Iris pigment epithelial cell (primary cell): ENCODE measurements around the gene GTF2H3.
"Not testable (repeated sequence)": the region's sequence is repeated elsewhere in the genome, so short reads cannot be mapped to it uniquely, and the experiment has no call there.

Experiments used
- DNase-seq: peaks from one replicate; pipeline ENCODE4 v3.0.0-alpha.2; 2011; ENCODE audit warnings: low read depth

Gene GTF2H3

DNA sequence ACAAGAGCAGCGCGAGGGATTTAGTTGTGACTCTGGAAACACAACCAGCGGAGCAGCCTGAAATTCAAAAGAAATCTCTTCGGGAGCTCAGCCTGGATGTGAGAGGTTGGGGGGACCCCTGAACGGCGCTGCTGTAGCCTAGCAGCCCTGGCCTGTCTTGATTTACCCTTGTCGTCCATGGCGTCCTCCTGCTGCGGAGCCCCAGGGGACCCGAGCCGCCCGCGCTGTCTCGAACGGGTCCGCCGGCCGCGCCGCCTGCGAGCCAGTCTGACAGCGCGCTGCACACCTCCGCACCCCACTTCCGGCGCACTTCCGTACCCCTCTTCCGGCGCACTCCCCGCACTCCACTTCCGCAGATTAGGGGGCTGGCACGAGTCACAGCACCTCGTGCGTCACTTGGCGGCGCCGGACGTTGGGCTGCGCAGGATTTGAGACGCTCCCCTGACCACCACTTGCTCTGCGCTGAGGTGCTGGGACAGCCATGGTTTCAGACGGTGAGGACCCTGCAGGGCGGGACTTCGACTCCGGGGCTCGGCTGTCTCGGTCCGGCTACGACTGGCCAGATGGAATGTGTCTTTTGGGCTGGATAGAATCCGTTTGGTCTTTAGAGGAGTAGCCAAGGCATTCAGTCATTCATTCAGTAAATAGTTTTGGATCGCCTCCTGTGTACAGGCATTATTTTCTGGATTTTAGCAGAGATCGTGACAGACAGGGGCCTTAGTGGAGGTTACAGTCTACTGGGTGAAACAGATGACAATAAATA, at the start of gene GTF2H3, which contains the start of gene EIF2B1:
Gene GTF2H3 (plus strand): TSS at position 451 of the 763 bp plus-strand sequence. CDS start 31 bp downstream, at position 482.
Gene EIF2B1 (minus strand): TSS at position 308 of the 763 bp plus-strand sequence. CDS start 129 bp downstream, at position 179.
- peak; percentile 98 for DNase-seq

DNA sequence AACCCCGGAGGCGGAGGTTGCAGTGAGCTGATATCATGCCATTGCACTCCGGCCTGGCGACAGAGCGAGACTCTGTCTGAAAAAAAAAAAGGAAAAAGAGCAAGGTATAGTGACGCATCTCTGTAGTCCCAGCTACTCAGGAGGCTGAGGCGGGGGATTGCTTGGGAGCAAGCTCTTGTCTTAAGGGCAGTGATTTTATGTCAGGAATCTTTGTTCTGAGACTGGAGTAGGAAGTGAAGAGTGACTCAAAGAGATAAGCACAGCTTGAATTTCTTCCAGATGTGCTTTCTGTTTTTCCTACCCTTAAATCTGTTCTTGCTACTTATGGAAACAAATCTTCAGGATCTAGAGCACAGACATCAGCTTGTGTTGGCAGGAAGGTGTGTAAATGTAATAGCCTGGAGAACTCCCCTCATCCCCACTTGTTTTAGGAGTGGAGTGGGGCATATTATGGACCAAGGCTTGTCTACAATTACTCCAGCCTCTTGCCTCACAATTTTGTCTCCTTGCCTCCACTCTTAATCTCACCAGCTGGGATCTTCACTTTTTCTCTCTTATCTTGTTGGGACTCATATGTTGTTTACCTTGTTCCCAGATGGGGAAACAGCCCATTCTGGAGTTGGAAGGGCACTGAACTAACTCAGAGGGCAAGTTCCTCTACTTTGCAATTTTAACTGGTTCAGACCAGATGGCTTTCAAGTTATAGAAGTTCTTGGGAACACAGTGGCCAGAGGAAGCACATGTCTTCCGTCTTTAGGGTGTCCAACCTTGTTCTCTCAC, 41.7 kb upstream of the GTF2H3 start:
- DNase-seq, result peak; percentile 85

DNA sequence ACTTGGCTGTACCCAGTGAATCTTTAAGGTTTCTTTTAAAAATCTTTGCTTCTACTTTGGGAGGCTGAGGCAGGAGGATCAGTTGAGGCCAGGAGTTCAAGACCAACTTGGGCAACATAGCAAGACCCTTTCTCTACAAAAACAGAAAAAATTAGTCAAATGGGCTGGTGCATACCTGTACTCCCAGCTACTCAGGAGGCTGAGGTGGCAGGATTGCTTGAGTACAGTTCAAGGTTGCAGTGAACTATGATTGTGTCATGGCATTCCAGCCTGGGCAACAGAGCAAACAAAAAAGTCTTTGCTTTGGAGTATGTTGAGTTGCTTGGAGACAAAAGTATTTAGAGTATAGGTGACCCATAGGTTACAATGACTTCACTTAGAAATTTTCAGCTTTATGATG, 37.9 kb upstream of the GTF2H3 start:
- DNase-seq, result peak; percentile 21

DNA sequence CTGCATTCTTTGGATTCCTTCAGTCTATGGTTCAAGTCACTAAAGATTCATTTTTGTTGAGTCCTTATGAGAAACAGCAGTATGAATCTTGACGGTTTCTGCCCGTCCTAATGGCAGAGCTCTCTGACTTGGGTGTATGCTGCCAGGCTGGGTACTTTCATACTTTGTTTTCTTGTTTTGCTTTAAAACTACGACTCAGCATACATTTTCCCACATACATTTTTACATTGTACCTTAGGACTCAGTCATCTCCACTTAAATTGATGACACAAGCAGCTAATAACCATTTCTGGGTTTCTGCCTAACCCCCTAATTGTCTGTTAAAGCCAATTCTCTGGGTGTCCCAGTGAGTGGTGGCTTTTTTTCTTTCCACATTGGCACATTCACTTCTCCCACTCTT, 36.5 kb upstream of the GTF2H3 start:
- DNase-seq, result no peak

DNA sequence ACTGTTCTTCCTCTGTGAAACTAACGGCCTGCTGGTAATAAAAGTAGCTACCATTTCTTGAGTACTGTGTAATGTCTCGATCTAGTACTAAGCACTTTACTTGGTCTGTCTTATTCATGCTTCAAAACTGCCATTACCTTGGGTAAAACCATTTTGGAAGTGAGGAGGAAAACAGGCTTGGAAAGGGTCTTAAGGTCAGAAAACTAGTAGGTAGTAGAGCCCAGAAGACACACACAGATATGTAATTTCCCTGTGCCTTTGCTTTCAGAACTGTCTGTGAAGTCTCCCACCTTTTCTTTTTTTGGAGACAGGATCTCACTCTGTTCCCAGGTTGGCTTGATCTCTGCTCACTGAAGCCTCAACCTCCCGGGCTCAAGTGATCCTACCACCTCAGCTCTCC, 35.1 kb upstream of the GTF2H3 start:
- DNase-seq, result no peak

DNA sequence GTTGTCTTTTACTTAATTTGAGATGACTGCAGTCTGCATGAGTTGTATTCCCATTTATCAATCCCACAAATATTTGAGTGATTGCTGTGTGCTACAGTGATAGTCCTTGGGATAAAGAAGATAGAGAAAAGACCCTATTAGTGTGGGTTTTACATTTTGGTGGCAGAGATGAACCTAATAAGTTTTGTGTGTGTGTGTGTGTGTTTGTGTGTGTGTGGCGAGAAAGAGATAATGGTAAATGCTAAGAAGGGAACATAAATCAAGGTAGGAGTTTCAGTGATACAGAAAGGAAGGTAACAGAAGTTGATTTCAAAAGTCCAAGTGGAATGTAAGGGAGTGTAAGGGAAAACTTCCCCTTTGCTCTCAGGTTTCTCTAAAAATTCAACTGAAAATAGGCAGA, 34.3 kb upstream of the GTF2H3 start:
- no peak for DNase-seq

DNA sequence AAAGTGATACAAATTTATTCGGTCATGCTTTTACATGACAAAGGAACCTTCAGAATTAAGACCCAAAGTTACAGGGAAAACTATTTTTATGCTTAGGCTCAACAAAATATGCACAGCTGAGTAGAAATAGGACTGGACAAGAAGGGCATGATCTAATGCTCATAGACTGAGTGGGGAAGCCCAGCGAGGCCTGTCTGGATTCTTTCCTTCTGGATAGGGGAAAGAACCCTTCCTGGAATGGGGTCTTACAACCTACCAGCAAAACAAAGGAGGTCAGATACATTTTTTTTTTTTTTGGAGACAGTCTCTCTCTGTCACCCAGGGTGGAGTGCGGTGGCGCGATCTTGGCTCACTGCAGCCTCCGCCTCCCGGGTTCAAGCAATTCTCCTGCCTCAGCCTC, 33.9 kb upstream of the GTF2H3 start:
- DNase-seq, result no peak

DNA sequence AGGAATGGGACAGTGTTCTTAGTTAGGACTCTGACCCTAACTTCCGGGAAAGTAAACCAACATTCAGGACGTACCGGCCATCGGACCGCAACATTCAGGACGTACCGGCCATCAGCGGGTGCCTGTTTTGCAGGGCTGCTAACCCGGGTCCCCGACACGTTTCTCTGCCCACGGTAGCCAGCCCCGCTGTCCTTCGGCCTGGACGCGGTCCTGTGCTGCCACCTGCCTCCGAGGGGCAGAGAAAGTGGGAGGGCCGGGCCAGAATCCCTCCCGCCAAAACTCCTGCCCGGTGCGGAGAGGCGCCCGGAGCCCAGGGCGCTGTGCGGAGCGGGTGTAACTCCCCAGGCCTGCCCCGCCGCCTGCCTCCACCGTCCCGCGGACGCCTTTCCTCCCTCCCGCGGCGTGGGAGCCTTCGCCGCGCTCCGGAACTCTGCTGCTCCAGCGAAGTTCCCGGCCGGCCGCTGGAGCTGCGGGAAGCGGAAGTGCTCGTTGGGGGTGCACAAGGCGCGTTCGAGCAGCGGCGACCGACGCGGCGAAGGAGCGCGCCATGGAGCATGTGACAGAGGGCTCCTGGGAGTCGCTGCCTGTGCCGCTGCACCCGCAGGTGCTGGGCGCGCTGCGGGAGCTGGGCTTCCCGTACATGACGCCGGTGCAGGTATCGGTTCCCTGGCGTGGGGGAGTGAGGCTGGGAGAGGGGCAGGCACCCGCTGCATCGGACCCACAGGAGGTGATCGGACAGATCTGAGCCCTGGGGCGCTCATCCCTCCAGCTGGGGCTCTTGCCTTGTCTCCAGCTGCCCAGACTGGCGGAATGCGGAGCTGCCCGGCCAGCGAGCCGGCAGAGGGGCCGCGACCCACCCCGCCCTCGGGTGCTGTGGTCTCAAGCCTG, 31.8 kb upstream of the GTF2H3 start, which contains the start of gene DDX55:
Gene DDX55 (plus strand): TSS at position 498 of the 888 bp plus-strand sequence. CDS start 50 bp downstream, at position 548.
- peak; percentile 86 for DNase-seq

DNA sequence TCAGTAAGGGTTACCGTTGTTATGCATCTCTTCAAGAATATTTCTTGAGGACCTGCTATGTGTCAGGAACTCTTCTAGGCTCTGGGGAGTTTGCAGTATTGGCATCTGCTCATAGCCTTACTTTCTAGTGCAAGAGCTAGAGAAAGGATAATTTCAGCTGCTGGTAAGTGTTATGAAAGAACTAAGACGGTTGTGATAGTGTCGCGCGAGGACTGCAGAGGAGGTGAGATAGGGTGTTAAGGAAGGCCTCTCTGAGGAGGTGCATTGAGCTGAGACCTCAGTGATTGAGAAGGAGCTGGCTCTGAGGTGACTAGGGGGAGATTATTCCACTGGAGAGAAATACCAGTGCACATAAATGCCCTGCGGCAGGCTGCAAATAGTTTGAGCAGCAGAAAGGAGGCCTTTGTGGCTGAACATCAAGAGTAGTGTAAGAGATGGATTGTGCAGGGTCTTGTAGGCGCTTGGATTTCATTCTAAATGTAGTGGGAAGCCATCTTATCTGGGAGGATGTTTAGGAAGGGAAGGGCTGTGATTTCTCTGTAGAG, 30.9 kb upstream of the GTF2H3 start:
- peak; percentile 52 for DNase-seq

DNA sequence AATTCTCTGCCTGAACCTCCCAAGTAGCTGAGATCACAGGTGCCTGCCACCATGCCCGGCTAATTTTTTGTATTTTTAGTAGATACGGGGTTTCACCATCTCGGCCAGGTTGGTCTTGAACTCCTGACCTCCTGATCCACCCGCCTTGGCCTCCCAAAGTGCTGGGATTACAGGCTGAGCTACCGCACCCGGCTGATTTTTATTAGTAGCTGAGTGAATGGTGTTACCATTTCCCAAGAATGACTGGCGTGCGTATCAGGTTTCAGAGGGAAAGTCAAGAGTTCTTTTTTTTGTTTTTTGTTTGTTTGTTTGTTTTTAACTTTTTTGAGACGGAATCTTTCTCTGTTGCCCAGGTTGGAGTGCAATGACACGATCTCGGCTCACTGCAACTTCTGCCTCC, 30.1 kb upstream of the GTF2H3 start:
- DNase-seq, result not testable (repeated sequence)

DNA sequence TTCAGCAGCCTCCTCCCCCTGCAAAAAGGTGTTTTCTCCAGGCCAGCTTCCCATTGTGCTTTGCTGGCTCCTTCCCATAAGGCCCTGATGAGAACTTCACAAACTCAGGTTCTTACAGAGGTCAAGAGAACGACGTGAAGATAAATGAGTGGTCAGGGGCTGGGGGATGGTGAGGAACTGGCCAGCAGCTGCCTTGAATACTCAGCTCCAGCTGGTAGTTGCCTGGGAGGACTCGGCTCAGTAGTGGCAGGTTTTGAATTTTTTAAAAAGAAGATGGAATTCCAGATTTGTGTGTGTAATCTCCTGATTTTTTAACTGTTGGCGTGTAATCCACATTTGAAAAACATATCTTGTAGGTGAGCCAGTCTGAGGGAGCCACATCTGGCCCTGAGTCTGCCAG, 25.9 kb upstream of the GTF2H3 start:
- DNase-seq, result no peak

DNA sequence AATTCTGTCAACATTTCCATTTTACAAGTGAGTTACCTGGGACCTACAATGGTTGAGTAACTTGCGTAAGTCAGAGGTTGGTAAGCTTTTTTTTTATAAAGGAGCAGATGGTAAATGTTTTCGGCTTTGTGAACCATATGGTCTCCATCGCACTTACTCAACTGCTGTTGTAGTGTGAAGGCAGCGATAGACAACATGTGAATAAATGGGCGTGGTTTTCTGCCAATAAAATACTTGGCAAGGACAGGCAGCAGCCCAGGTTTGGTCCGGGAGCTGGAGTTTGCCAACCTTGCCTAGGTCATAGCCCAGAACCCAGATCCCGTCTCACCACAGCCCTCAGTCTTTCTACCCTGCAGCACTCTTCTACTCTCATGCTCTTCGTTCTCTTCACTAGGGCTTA, 25.4 kb upstream of the GTF2H3 start:
- no peak for DNase-seq

DNA sequence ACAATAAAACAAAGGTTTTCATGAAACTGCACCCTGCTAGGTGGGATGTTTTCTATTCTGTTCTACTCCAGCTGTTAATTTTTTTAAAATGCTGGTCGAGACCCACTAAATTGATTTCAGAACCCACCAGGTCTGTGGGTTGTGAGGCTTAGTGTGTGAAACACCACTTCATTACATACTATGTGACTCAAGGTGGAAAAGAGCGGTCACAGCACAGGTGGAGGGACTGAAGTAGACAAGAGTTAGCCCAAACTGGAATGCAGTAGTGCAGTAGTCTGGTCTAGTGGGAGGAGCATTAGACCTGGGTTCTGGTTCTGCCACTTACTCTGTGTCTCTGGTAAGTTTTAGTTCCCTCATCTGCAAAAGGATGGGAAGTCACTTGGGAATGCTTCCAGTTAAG, 19.5 kb upstream of the GTF2H3 start:
- no peak for DNase-seq

DNA sequence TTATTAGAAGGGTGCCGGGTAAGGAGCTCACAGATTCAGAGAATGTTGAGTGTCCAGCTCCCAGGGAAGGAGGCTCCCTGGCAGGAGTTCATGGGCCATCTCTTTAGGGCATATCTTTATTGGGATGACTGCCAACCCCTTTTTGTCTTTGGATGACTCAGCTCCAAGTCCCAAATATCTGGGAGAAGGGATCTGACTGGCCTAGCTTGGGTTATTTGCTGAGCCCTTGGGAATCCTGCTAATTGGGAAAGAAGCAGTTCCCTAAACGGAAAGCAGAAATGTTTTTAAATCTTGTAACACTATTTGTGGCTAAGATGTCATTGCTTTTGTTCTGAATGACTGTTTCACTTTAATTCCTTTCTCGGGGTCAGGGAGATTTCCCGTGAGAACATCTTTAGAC, 19.1 kb upstream of the GTF2H3 start:
- peak; percentile 6 for DNase-seq

DNA sequence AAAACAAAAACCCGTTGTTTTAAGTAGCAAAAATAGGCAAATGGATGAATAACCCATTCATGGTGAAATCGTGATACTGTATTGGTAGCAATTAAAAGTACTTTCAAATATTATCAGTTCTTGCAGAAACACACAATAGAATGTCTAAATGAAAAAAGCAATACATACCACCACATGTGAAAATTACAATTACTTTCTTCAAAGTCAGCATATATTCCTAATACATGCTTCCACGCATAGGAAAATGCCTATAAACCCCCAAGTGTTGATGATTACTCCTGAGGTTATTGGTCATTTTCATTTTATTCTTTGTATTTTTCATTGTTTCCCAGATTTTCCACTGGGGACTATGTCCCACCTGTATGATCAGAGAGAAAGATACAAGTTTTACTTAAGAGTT, 16.5 kb upstream of the GTF2H3 start:
- no peak for DNase-seq

DNA sequence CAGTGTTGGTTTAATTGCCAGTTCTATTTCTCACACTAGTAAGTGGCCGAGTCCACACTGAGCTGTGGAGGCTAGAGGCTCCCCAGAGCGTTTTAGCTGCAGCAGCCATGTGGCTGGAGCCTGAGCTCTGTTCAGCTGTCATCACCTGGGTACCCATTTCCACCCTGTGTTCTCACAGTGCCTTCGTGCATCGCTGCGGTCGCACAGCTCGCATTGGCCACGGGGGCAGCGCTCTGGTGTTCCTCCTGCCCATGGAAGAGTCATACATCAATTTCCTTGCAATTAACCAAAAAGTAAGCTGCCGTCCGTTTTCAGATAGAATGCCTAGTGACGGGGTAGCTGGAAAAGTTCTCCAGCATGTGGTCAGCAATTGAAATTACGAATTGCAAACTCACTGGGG, 16.0 kb upstream of the GTF2H3 start:
- no peak for DNase-seq

DNA sequence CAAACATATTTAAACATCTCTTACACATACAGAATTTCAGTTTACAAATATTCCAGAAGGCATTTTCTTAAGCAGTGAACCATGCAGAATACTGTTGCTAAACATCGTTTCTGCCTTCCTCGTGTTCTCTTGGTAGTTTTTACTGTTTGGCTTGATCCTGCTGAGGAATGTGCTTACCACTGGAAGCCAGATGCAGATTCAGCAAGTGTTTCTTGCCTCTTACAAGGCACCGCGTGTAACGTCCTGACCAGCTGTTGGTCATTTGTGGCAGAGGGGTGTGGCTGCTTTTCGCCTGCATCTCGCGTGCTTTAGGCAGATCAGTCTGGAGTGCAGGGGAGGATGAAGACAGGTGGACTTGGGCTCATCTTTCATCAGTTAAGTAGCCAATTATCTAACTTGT, 12.5 kb upstream of the GTF2H3 start:
- DNase-seq, result no peak

DNA sequence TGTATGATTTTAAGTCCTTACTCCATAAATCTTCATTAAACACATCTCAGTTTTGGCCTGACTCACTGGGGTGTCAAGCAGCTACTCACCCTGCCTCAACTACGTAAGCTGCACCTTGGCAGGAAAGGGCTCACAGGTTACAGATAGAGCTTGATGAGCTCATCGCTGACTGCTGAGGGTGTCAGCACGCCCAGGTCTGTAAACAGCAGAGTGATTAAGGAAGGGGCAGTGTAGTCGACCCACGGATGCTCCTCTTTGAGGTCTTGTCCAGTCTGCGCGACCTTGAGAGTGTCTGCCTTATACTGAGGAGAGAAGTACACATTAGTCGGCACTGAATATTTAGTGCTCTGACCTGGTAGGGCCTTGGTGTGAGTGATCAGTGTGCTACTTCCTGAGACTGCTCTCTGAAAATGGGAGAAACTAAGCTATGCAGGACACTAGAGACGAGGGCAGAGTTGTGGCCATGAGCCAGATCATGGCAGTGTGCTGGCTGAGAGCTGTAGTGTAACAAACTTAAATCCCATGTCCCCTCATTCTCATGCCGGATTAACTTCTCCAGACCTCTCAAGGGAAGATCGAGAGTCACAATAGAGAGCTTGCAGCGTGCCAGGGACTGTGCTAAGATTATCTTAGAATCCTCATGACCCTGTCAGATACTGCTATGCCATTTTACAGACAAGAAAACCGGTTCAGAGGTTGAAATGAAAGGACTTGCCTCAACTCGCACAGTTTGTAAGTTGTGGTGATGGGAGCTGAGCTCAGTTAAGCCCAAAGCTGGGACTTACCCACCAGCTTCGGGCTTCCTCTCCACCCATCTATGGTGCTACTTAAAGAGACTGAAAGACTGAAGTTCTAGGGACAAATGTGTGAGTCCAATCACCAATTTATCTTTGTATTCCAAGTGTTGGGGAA, 11.8 kb upstream of the GTF2H3 start:
- DNase-seq, result peak; percentile 3

DNA sequence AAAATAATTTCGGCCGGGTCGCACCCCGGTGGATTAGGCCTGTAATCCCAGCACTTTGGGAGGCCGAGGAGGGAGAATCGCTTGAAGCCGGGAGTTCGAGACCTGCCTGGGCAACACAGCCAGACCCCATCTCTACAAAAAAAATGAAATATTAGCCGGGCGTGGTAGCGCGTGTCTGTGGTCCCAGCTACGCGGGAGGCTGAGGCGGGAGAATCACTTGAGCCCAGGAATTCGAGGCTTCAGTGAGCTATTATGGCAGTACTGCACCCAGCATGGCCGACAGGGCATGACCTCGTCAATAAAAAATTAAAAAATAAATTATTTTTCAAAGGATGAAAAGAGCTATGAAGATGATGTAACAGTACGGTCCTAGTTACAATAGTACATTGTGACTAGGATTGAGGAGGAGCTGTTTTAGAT, 523 bp downstream of the GTF2H3 start:
- DNase-seq, result no peak

DNA sequence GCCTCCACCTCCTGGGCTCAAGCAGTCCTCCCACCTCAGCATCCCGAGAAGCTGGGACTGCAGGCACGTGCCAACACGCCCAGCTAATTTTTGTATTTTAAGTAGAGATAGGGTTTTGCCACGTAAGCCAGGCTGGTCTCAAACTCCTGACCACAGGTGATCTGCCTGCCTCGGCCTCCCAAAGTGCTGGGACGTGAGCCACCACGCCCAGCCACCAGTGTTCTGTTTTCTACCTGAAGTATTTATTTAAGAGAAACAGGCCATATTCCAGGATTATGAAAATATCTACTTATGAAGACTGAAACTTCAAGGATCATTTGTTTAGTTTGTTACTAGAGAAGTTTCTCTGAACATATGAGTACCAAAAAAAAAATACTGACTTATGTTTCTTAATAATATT, 10.3 kb downstream of the GTF2H3 start:
- DNase-seq, result no peak

DNA sequence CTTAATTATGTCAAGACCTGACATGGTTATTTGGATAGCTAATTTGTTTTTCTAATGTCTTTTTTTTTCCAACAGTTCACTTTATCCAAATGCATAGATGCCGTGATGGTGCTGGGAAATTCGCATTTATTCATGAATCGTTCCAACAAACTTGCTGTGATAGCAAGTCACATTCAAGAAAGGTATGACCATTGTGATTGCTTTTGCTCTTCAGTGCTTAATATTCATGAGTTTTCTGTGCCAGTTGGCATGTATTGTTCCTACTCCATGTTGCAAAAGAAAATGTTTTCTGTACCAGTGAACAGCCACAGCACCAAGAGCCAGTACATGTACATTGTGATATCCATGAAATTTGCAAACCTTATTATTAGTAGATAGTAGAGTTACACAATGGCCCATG, 11.8 kb downstream of the GTF2H3 start:
- no peak for DNase-seq
